Measurements from ENCODE around the gene RAB3IP.
"Not testable (repeated sequence)": the region's sequence is repeated elsewhere in the genome, so short reads cannot be mapped to it uniquely, and the experiment has no call there.

The RAB3IP gene

DNA sequence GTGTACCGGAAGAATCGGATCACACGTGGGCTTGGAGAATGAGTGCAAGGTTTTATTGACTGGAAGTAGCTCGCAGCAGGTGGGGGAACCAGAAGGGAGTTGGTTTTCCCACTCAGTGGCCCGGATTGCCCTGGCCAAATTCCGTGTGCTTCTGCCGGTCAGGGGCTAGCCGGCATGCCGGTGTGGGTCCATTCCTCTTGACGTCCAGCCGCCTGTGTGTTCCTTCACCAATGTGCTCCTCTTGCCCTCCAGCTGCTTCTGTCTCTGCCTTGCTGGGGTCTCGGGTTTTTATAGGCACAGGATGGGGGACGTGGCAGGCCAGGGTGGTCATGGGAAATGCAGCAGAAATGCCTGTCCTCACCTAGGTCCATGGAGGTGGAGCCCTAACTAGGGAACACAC, 97.4 kb downstream of the RAB3IP start:
- no peak for DNase-seq

DNA sequence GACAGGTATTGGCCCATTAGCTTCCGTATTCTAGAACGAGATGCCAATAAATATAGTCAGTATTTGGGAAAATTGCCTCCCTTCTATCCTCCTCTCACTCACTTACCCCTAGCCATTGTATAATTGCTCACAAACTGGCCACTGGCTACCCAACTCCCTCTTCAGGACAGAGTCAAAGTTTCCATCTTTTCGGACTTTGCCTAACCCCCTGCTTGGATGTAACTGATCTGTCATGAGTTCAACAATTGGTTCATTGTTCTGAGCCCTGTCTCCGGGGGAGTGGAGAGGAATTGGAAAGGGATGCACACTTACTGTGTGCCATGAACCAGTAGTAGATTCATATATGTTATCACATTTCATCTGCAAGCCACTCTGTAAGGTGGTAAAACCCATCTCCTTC, 98.5 kb downstream of the RAB3IP start:
- DNase-seq: no peak

GRCh38 chr12:69837657-69838415, 99.2 kb downstream of the RAB3IP start:
- no peak for DNase-seq

DNA sequence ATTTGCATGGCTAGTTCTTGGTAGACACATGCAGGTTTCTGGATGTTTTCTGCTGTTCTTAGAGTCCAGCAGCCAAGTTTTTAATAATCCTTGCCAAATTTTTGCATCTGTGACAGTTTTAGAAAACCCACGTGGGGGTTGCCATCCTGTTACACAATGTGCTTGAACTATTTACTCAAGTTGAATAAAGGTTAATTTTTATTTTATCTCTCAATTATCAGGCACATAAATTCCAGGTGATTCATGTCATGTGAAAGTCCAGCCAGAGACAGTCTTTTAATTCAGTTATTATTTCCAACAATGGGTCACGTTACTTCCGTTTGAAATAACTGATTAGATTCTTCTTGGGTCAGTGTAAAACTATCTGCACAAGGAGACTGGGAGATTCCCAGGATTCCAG, 102.1 kb downstream of the RAB3IP start:
- DNase-seq: no peak

DNA sequence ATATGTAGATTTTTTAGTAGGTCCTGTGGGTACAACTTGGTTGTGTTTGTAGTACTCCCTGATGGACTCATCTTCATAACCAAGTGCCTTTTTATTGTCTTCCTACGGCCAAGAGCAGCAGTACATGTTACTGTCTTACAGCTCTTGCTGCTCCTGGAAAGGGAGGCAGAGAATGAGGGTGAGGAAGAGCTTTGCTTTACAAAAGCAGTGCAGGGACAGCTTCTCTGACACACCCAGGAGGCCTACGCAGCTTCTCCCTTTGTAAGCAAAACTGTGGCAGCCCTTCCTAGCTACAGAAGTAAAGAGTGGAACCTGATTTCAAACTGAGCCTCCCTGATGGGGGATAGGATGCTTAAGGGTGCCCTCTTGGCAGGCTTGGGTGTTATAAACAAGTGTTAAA, 104.9 kb downstream of the RAB3IP start:
- DNase-seq: no peak

GRCh38 chr12:69844416-69844815, 105.8 kb downstream of the RAB3IP start:
- no peak for DNase-seq

DNA sequence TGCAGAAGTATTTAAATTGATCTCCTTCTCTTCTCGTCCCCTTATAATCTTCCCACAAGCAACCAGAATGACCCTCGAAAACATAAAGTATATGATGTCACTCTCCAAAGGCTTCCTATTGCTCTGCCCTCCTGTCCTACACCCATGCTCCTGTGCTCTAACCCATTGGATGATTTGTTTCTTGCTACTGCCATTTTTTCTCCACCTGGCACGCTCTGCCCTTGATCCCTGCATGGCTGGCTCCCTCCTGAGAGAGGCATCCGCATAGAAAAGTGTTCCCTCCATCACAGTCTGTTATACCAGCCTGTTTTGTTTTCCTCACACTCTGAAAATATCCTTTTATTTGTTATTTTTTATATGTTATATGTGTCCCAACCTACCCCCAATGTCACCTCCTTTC, 106.2 kb downstream of the RAB3IP start:
- DNase-seq: no peak

DNA sequence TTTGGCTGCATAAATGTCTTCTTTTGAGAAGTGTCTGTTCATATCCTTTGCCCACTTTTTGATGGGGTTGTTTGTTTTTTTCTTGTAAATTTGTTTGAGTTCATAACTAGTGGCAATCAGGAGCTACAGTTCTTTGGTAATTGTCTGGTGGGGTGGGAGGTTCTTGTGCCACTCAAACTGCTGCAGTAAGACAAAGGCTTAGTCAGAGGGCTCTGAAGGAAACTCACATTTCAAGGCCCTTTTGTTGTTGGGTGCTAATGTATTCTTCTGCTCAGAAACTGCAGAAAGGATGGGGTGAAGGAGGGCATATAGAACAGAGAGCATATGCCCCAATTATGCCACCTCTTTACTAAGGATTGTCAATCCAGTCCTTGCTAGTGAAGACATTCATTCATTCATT, 108.3 kb downstream of the RAB3IP start:
- DNase-seq: no peak

GRCh38 chr12:69851976-69852375, 113.3 kb downstream of the RAB3IP start:
- DNase-seq: no peak

- not testable (repeated sequence) for DNase-seq
These were observed 114.7 kb downstream of the RAB3IP start for GRCh38 chr12:69853176-69853961.

GRCh38 chr12:69866698-69867097, 128.0 kb downstream of the RAB3IP start:
- no peak for DNase-seq

- DNase-seq: no peak
These were observed 130.0 kb downstream of the RAB3IP start for GRCh38 chr12:69868695-69869094.

- DNase-seq: no peak
These were observed 134.1 kb downstream of the RAB3IP start for GRCh38 chr12:69872804-69873203.

All from NCI-H510A treated with DMSO at 0.1 percent for 48 hours (cell line).